H1 (cell line): Measurements from ENCODE around the gene PTTG1IP. TPM values are rescaled to one million over a fixed set of nuclear protein-coding genes. Genes with fewer than 3 reads are reported as not detected.

ENCODE experiments used
- CTCF ChIA-PET: fragments of 300-600 bp; sonication (Branson Sonifier 250); formaldehyde crosslinking; loops from one replicate; lab custom pipeline; 2021; ENCODE audit not compliant: partially characterized antibody; lab: Charles Lee
- POLR2A ChIA-PET: fragments of 300-600 bp; sonication (Branson Sonifier 250); formaldehyde crosslinking; loops from one replicate; lab custom pipeline; 2021; ENCODE audit warnings: inconsistent platforms; ENCODE audit not compliant: partially characterized antibody; lab: Charles Lee
- DNase-seq, 2 experiments: peaks; one replicate each; pipeline versions ENCODE4 v3.0.0 to v3.0.0-alpha.2; 2010 to 2022; ENCODE audit warnings: low spot score in 2 of 2, low read depth in 1 of 2, mixed read lengths in 1 of 2
- FAIRE-seq: peaks from 2 replicates; lab custom pipeline; 2011; peaks lifted over from hg19 to GRCh38; lab: Jason Lieb, UNC
- H2AFZ ChIP-seq: 2 replicates; pipeline ENCODE4 v1.8.1; 2012; ENCODE audit warnings: low read length, inconsistent platforms
- H2AK5ac ChIP-seq: 2 replicates; pipeline ENCODE4 v1.6.1; 2013; ENCODE audit warnings: low read depth, low read length
- H2BK120ac ChIP-seq: replicated peaks from 2 replicates; pipeline ENCODE3; 2013; ENCODE audit warnings: low read depth, low read length, inconsistent platforms
- H2BK12ac ChIP-seq: 2 replicates; pipeline ENCODE4 v1.6.1; 2013; ENCODE audit warnings: low read depth, low read length
- H2BK15ac ChIP-seq: 2 replicates; pipeline ENCODE4 v1.6.1; 2013; ENCODE audit warnings: low read length
- H2BK20ac ChIP-seq: 2 replicates; pipeline ENCODE4 v1.6.1; 2013; ENCODE audit warnings: low read length
- H2BK5ac ChIP-seq: 2 replicates; pipeline ENCODE4 v1.6.1; 2013; ENCODE audit warnings: low read depth, low read length
- H3K14ac ChIP-seq: 2 replicates; pipeline ENCODE4 v1.6.1; 2013; ENCODE audit warnings: inconsistent platforms; ENCODE audit not compliant: insufficient read length
- H3K18ac ChIP-seq: 2 replicates; pipeline ENCODE4 v1.6.1; 2013; ENCODE audit warnings: low read length; ENCODE audit errors: extremely low read depth
- H3K23ac ChIP-seq: 2 replicates; pipeline ENCODE4 v1.6.1; 2013; ENCODE audit warnings: inconsistent platforms; ENCODE audit not compliant: insufficient read length
- H3K23me2 ChIP-seq: 2 replicates; pipeline ENCODE4 v1.6.1; 2013; ENCODE audit warnings: low read depth, low read length
- H3K27ac ChIP-seq: 2 replicates; pipeline ENCODE4 v1.6.1; 2011; ENCODE audit warnings: low read depth, low read length, inconsistent platforms
- H3K27me3 ChIP-seq, 4 experiments: replicated peaks in 1 of 4; 1 replicate in 1 of 4; 2 replicates in 3 of 4; pipeline versions ENCODE4 v1.6.1 to v1.8.1; 2011 to 2013; ENCODE audit warnings: low read length in 3 of 4, mild to moderate bottlenecking in 3 of 4, inconsistent platforms in 2 of 4, mixed read lengths in 2 of 4, moderate library complexity in 1 of 4; ENCODE audit not compliant: control insufficient read depth in 3 of 4, insufficient read depth in 3 of 4; ENCODE audit errors: extremely low read depth in 1 of 4
- H3K36me3 ChIP-seq, 4 experiments: 2 replicates each; pipeline versions ENCODE4 v1.6.1 to v1.8.1; 2011 to 2013; ENCODE audit warnings: mild to moderate bottlenecking in 4 of 4, low read length in 3 of 4, moderate library complexity in 2 of 4, control low read depth in 1 of 4, inconsistent platforms in 1 of 4; ENCODE audit not compliant: insufficient read depth in 4 of 4, control insufficient read depth in 2 of 4
- H3K4ac ChIP-seq: replicated peaks from 2 replicates; pipeline ENCODE3; 2013; ENCODE audit warnings: low read length, low read depth, mixed read lengths, inconsistent platforms; ENCODE audit not compliant: insufficient read length
- H3K4me1 ChIP-seq, 4 experiments: replicated peaks in 1 of 4; 1 replicate in 1 of 4; 2 replicates in 3 of 4; pipeline versions ENCODE4 v1.6.1 to v1.8.1; 2011 to 2013; ENCODE audit warnings: low read length in 3 of 4, inconsistent platforms in 2 of 4, mixed read lengths in 1 of 4; ENCODE audit not compliant: insufficient read depth in 4 of 4, control insufficient read depth in 3 of 4
- H3K4me2 ChIP-seq, 2 experiments: 2 replicates each; pipeline versions ENCODE4 v1.6.1 to v1.8.1; 2011 to 2013; ENCODE audit warnings: low read depth in 2 of 2, low read length in 2 of 2, control low read depth in 1 of 2, inconsistent platforms in 1 of 2, mild to moderate bottlenecking in 1 of 2; ENCODE audit not compliant: insufficient read depth in 1 of 2
- H3K4me3 ChIP-seq, 4 experiments: fragments of 200-600, 300-600 bp in 1 of 4; sonication (generic), shearing (Covaris generic), sonication (Bioruptor Twin) in 1 of 4; 2 replicates each; pipeline versions ENCODE4 v1.5.1 to v1.8.1; 2011 to 2016; ENCODE audit warnings: low read length in 4 of 4, low read depth in 3 of 4, control low read depth in 2 of 4, inconsistent platforms in 2 of 4, mild to moderate bottlenecking in 2 of 4, mixed read lengths in 1 of 4, moderate library complexity in 1 of 4; ENCODE audit not compliant: insufficient read depth in 2 of 4; ENCODE audit errors: extremely low read depth in 1 of 4
- H3K56ac ChIP-seq: replicated peaks from 2 replicates; pipeline ENCODE3; 2013; ENCODE audit warnings: low read depth, mild to moderate bottlenecking, mixed read lengths, low read length, inconsistent platforms; ENCODE audit not compliant: insufficient read length
- H3K79me1 ChIP-seq: 2 replicates; pipeline ENCODE4 v1.6.1; 2013; ENCODE audit warnings: low read depth, low read length, control low read depth
- H3K79me2 ChIP-seq, 2 experiments: 2 replicates each; pipeline versions ENCODE4 v1.6.1 to v1.8.1; 2012 to 2013; ENCODE audit warnings: low read length in 2 of 2, mild to moderate bottlenecking in 2 of 2, inconsistent platforms in 1 of 2; ENCODE audit not compliant: insufficient read depth in 2 of 2, control insufficient read depth in 1 of 2
- H3K9ac ChIP-seq, 4 experiments: replicated peaks in 1 of 4; 1 replicate in 1 of 4; 2 replicates in 3 of 4; pipeline versions ENCODE4 v1.6.1 to v1.8.1; 2011 to 2013; ENCODE audit warnings: low read depth in 3 of 4, low read length in 3 of 4, control low read depth in 2 of 4, mild to moderate bottlenecking in 2 of 4, moderate library complexity in 2 of 4, inconsistent platforms in 1 of 4; ENCODE audit errors: extremely low read depth in 1 of 4
- H3K9me3 ChIP-seq, 2 experiments: 2 replicates each; pipeline versions ENCODE4 v1.6.1 to v1.8.1; 2012 to 2013; ENCODE audit warnings: mild to moderate bottlenecking in 2 of 2, moderate library complexity in 2 of 2, control low read depth in 1 of 2, inconsistent platforms in 1 of 2, low read depth in 1 of 2, low read length in 1 of 2, mixed read lengths in 1 of 2; ENCODE audit not compliant: insufficient read depth in 2 of 2
- H4K20me1 ChIP-seq, 2 experiments: replicated peaks in 1 of 2; 2 replicates each; pipeline versions ENCODE3 to v1.8.1; 2011 to 2013; ENCODE audit warnings: inconsistent platforms in 2 of 2, low read length in 2 of 2, mild to moderate bottlenecking in 1 of 2; ENCODE audit not compliant: insufficient read depth in 2 of 2, control insufficient read depth in 1 of 2
- H4K5ac ChIP-seq: 2 replicates; pipeline ENCODE4 v1.6.1; 2013; ENCODE audit warnings: low read length, low read depth, mixed read lengths, inconsistent platforms; ENCODE audit not compliant: insufficient read length
- H4K8ac ChIP-seq: 2 replicates; pipeline ENCODE4 v1.8.0; 2013; ENCODE audit warnings: mild to moderate bottlenecking, moderate library complexity, low read length, inconsistent platforms; ENCODE audit not compliant: insufficient read depth; ENCODE audit errors: extremely low read depth
- H4K91ac ChIP-seq: replicated peaks from 2 replicates; pipeline ENCODE3; 2013; ENCODE audit warnings: low read length, mixed read lengths, inconsistent platforms; ENCODE audit not compliant: insufficient read length
- CREB1 ChIP-seq: IDR thresholded peaks from 2 replicates; pipeline ENCODE4 v1.6.1; 2012; ENCODE audit warnings: inconsistent platforms
- EZH2 ChIP-seq: fragments of 200-600 bp; sonication (generic); IDR thresholded peaks from 2 replicates; pipeline ENCODE4 v1.7.1; 2012; ENCODE audit warnings: low read depth, mild to moderate bottlenecking, moderate library complexity, low read length, inconsistent platforms; ENCODE audit not compliant: severe bottlenecking
- KDM5A ChIP-seq: fragments of 200-600 bp; IDR thresholded peaks from 2 replicates; pipeline ENCODE4 v1.7.1; 2012; ENCODE audit warnings: mild to moderate bottlenecking, low read length, inconsistent platforms, mixed read lengths
- MAX ChIP-seq: IDR thresholded peaks from 2 replicates; pipeline ENCODE4 v1.6.1; 2012; ENCODE audit warnings: inconsistent platforms
- WGBS, 2 experiments: shearing (Covaris generic) in 1 of 2; methylation state at CpG; one replicate each; pipeline versions ENCODE4 v1.1.6 to v1.1.7; 2013 to 2015; ENCODE audit warnings: low lambda C conversion rate in 2 of 2, mixed read lengths in 2 of 2, inconsistent platforms in 1 of 2, low coverage in 1 of 2, missing lambda C conversion rate in 1 of 2; ENCODE audit not compliant: insufficient replicate concordance in 2 of 2, insufficient coverage in 1 of 2, insufficient read length in 1 of 2; ENCODE audit errors: extremely low coverage in 1 of 2, missing lambda C conversion rate in 1 of 2; 5-methylcytosine and 5-hydroxymethylcytosine counted together
- polyA plus RNA-seq, 7 experiments: library from polyadenylated mRNA; depleted of rRNA in 3 of 7; stranded (reverse) in 5 of 7; unstranded in 2 of 7; fragments of >200 nt in 5 of 7; fragments of 200-250 nt in 2 of 7; gene quantifications; 1 replicate in 5 of 7; 2 replicates in 1 of 7; 4 replicates in 1 of 7; pipeline versions ENCODE4 v1.2.1 to v1.2.3, GENCODE V29; 2011 to 2013; ENCODE audit warnings: missing spikeins in 2 of 7, mixed read lengths in 2 of 7
- total RNA-seq: library from RNA; stranded (reverse); fragmentation: NEBNext Ultra II Directional; extraction: Animal tissue kit (Norgen Biotek cat#: 25700); gene quantifications from 2 replicates; pipeline ENCODE4 v1.2.1, GENCODE V29; 2021
- TF ChIP-seq, protein P1 (sequence below), 3 experiments: IDR thresholded peaks; 1 replicate in 2 of 3; 2 replicates in 1 of 3; pipeline versions ENCODE4 v1.5.1 to v1.6.1; 2011; ENCODE audit warnings: low read length in 3 of 3, mild to moderate bottlenecking in 3 of 3, inconsistent platforms in 2 of 3, low read depth in 1 of 3, moderate library complexity in 1 of 3; ENCODE audit not compliant: insufficient read depth in 1 of 3; ENCODE audit errors: control extremely low read depth in 1 of 3

PTTG1IP gene
- total and polyA plus RNA-seq, 2 of the 8 experiments (the other 6 are each of a cell fraction or from before 2014, with no cell fraction given): 90.8 to 130 TPM

DNA sequence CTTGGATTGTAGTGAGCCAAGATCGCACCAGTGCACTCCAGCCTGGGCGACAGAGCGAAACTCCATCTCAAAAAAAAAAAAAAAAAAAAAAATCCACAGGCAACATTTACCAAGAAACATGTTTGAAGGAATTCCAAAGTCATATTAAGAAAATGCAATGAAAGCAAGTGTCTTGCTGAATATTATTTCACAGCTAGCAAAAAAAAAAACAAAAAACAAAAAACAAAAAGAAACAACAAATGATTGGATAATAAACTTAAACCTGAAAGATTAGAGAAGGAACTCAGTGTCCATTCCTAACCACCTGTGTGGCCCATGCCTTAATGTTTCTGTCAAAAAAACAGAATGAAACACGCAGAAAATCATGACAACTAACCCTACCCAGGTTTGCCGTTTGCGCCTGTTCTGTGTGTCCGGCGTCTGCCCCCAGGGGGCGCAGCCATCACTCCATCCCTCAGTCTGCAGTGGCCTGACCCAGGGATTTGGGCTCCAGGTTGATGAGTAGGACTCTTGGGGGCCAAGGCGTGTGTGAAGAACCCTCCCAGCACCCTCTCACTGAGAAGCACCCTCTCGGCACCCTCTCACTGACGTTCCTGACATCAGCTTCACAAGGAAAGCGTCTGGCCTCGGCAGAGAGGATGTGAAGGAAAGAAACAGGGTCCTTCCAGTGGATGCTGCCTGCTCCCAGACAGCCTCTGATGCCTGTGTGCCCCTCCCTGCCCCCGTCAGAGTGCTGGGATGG is 19.2 kb upstream of the PTTG1IP start:
- no peak overlapping the region for H2BK5ac ChIP-seq
- no peak overlapping the region for H3K56ac ChIP-seq
- no peaks in the 10 kb centered on the region for H3K23me2 ChIP-seq
- H2BK120ac ChIP-seq: no peak overlapping the region
- H2AK5ac ChIP-seq: no peak overlapping the region
- no peak overlapping the region for H4K91ac ChIP-seq
- no peak overlapping the region for H3K4ac ChIP-seq
- H3K9me3 ChIP-seq: no peaks in the 10 kb centered on the region
- H4K20me1 ChIP-seq: peaks cover 0 to 4% of the 10 kb centered on the region in 2 experiments
- H4K8ac ChIP-seq: no peak overlapping the region; the same call in 1 of the 2 replicates
- no peak overlapping the region for H3K23ac ChIP-seq
- no peak overlapping the region for H4K5ac ChIP-seq
- peak in 1 of 2 experiments; percentile 93 for DNase-seq
- H3K79me1 ChIP-seq: no peaks in the 10 kb centered on the region
- no peak overlapping the region for H3K4me3 ChIP-seq
- CTCF ChIA-PET: interaction anchor here (0.6 to 4.8 kb wide), 26 partner anchors 9 to 287 kb away, joined by 3 to 43 read pairs (median 4); partner anchors contain the start of gene PTTG1IP
- H3K79me2 ChIP-seq: no peaks in the 10 kb centered on the region
- 0 out of 2 replicates have a peak overlapping the region, but pooled peaks have one; percentile 50 for H2BK12ac ChIP-seq
- no peak overlapping the region for H2BK15ac ChIP-seq
- no peaks in the 10 kb centered on the region; a peak in 1 of 7 replicates for H3K27me3 ChIP-seq
- 42% methylated on average over 10 of the region's 15 CpGs; no CpG with 5 or more reads in 1 of the 2 experiments for WGBS, 2 experiments
- no peak overlapping the region for H3K4me2 ChIP-seq
- H3K14ac ChIP-seq: no peak overlapping the region
- no peak overlapping the region for H3K27ac ChIP-seq
- H3K9ac ChIP-seq: no peak overlapping the region
- H3K4me1 ChIP-seq: 0 out of 7 replicates have a peak, but pooled peaks cover 0 to 4% (median 0%) of the 10 kb centered on the region in 4 experiments
- H2BK20ac ChIP-seq: no peak overlapping the region
- no peak overlapping the region for H2AFZ ChIP-seq
- POLR2A ChIA-PET: no interaction called here
- peak; percentile 70 for FAIRE-seq
- H3K18ac ChIP-seq: peak overlapping the region; percentile 9; the same call in 1 of the 2 replicates
- H3K36me3 ChIP-seq: no peaks in the 10 kb centered on the region
- TF ChIP-seq EZH2: no peak
- no peak for TF ChIP-seq KDM5A
- TF ChIP-seq CREB1: 0 out of 2 replicates have a peak, but pooled peaks have one; percentile 31
- TF ChIP-seq MAX: no peak
- TF ChIP-seq, protein P1, sequence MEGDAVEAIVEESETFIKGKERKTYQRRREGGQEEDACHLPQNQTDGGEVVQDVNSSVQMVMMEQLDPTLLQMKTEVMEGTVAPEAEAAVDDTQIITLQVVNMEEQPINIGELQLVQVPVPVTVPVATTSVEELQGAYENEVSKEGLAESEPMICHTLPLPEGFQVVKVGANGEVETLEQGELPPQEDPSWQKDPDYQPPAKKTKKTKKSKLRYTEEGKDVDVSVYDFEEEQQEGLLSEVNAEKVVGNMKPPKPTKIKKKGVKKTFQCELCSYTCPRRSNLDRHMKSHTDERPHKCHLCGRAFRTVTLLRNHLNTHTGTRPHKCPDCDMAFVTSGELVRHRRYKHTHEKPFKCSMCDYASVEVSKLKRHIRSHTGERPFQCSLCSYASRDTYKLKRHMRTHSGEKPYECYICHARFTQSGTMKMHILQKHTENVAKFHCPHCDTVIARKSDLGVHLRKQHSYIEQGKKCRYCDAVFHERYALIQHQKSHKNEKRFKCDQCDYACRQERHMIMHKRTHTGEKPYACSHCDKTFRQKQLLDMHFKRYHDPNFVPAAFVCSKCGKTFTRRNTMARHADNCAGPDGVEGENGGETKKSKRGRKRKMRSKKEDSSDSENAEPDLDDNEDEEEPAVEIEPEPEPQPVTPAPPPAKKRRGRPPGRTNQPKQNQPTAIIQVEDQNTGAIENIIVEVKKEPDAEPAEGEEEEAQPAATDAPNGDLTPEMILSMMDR (IDR thresholded peaks at IDR 0.05; ENCODE audit: control extremely low read depth in 1 of 3, insufficient read depth in 1 of 3, low read depth in 1 of 3, low read length in 3 of 3): peak in 2 of 3 experiments; percentile 82 to 94; a peak in 3 of 4 replicates
